GM19468 (cell line): ENCODE data around the gene CCDC78.
"Not testable (repeated sequence)": the region's sequence is repeated elsewhere in the genome, so short reads cannot be mapped to it uniquely, and the experiment has no call there.

Experiments used
- ATAC-seq: cut with Tn5 transposase; IDR thresholded peaks from one replicate; pipeline ENCODE4 v1.9.1; 2021; ENCODE audit warnings: mild to moderate bottlenecking, moderate library complexity, moderate number of reproducible peaks; ENCODE audit not compliant: unreplicated experiment; ENCODE audit errors: extremely low read depth

The CCDC78 gene

GRCh38 chr16:700684-701584, 25.3 kb downstream of the CCDC78 start:
- ATAC-seq = no peak

- no peak for ATAC-seq
Observed at GRCh38 chr16:698911-699671, 27.2 kb downstream of the CCDC78 start.

- ATAC-seq = no peak
Observed at GRCh38 chr16:695355-696089, 30.7 kb downstream of the CCDC78 start.

GRCh38 chr16:694863-695354, 31.3 kb downstream of the CCDC78 start:
- no peak for ATAC-seq

GRCh38 chr16:694187-694862, 31.9 kb downstream of the CCDC78 start:
- no peak for ATAC-seq

GRCh38 chr16:693766-694165, 32.5 kb downstream of the CCDC78 start:
- no peak for ATAC-seq

- no peak for ATAC-seq
Observed at GRCh38 chr16:693364-693763, 32.9 kb downstream of the CCDC78 start.

GRCh38 chr16:692356-693108, 33.7 kb downstream of the CCDC78 start:
- no peak for ATAC-seq

GRCh38 chr16:691242-691641, 35.0 kb downstream of the CCDC78 start:
- ATAC-seq = not testable (repeated sequence)

GRCh38 chr16:689175-689897, 36.9 kb downstream of the CCDC78 start:
- no peak for ATAC-seq

GRCh38 chr16:687499-687898, 38.7 kb downstream of the CCDC78 start:
- ATAC-seq = no peak

- ATAC-seq = no peak
Observed at GRCh38 chr16:686459-687260, 39.6 kb downstream of the CCDC78 start.

- no peak for ATAC-seq
Observed at GRCh38 chr16:685967-686366, 40.3 kb downstream of the CCDC78 start.

- no peak for ATAC-seq
Observed at GRCh38 chr16:684961-685696, 41.1 kb downstream of the CCDC78 start.

- ATAC-seq = peak; percentile 62
Observed at GRCh38 chr16:684071-684794, 42.0 kb downstream of the CCDC78 start, which contains the start of gene JMJD8. Gene JMJD8, minus strand, starts transcription at chr16:684334. Its CDS starts 15 bp downstream, at chr16:684319.

- no peak for ATAC-seq
Observed at GRCh38 chr16:683396-684070, 42.7 kb downstream of the CCDC78 start.
